ENCODE data around the gene ANKRD22.
"Not testable (repeated sequence)": the region's sequence is repeated elsewhere in the genome, so short reads cannot be mapped to it uniquely, and the experiment has no call there.

The ANKRD22 gene

DNA sequence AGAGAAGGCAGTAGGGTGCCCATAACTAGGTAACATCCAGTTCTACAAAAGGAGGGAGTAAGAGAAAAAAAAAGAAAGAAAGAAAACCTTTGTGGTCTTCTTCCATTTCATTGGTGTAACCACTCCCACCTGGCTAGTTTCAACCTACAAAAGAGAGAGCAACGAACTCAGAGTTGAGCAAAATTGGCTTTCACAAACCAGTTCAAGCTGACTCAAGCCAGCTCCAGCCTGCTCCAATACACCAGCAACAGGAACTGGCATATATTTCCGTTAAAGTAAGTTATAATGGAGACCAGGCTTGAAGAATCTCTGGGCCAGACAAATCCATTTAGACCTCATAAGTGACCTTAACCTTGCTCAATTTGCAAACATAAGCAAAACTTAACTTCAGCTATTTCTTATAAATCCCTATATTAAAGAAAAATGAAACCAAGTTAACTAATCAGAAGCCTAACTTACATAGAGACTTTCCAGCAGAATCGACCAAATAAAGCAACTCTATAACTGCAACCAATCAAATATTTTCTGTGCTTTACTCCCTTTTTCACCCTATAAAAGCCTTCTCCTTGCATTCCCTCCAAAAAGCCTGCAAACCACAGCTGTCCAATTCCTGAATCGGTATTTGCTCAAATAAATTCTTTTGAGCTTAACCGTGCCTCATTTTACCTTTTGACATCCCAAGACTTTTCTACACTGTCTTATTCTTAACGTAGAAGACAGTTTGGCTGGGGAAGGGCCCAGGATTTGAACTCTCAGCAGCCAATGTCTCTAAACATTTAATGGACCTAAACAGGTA, 10.1 kb downstream of the ANKRD22 start:
- POLR2A ChIA-PET = no interaction called here
- CTCF ChIA-PET = interaction anchor here (0.8 to 20.3 kb wide), 3 partner anchors 10 to 89 kb away, joined by 3 to 471 read pairs (median 4); partner anchors contain the start of gene ANKRD22
- TF ChIP-seq, protein P1, sequence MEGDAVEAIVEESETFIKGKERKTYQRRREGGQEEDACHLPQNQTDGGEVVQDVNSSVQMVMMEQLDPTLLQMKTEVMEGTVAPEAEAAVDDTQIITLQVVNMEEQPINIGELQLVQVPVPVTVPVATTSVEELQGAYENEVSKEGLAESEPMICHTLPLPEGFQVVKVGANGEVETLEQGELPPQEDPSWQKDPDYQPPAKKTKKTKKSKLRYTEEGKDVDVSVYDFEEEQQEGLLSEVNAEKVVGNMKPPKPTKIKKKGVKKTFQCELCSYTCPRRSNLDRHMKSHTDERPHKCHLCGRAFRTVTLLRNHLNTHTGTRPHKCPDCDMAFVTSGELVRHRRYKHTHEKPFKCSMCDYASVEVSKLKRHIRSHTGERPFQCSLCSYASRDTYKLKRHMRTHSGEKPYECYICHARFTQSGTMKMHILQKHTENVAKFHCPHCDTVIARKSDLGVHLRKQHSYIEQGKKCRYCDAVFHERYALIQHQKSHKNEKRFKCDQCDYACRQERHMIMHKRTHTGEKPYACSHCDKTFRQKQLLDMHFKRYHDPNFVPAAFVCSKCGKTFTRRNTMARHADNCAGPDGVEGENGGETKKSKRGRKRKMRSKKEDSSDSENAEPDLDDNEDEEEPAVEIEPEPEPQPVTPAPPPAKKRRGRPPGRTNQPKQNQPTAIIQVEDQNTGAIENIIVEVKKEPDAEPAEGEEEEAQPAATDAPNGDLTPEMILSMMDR (IDR thresholded peaks at IDR 0.05; ENCODE audit: control extremely low read depth, extremely low read depth, low read depth, missing control alignments) = no peak
- DNase-seq (ENCODE audit: extremely low spot score) = no peak

DNA sequence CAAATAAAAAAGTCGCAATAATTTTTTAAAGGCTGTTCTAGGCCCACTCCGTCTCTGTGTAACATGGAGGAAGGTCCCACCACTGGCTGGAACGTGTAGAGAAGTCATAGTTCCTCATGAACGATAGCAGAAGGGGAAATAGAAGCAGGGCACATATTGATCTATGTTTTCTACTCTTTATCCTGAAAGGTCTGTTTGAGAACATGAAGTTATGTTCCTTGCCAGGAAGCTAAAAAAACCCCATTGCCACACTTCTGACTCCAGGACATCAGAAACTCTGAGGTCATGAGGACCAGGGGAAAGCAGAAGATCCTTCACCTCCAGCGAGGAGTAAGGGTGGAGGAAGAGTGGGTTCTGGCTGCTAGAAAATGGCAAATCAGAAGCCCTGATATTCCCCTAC, 10.8 kb downstream of the ANKRD22 start:
- CTCF ChIA-PET = interaction anchor here (0.8 to 20.3 kb wide), 5 partner anchors 11 to 90 kb away, joined by 3 to 471 read pairs (median 3); partner anchors contain the start of gene ANKRD22
- POLR2A ChIA-PET = no interaction called here
- TF ChIP-seq, protein P1 (IDR thresholded peaks at IDR 0.05; ENCODE audit: control extremely low read depth, extremely low read depth, low read depth, missing control alignments) = no peak
- DNase-seq (ENCODE audit: extremely low spot score) = no peak

DNA sequence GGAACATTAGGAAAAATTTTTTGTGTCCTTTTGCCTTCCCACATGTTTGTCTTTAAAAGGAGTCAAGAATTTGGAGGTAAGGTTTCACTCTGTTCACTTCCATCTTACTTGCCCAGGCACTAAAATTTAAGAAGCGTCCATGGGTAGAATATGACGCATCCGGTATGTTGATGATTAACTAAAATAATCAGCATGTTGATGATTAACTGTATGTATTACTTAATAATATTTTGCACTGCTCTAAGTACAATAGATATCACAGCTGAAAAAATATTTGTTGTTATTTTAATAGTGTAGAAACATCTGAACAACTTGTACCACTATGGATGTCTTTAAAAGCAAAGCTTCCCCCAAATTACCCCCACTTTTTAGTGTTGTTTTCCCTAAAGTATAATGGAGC, 11.5 kb downstream of the ANKRD22 start:
- POLR2A ChIA-PET = no interaction called here
- TF ChIP-seq, protein P1 (IDR thresholded peaks at IDR 0.05; ENCODE audit: control extremely low read depth, extremely low read depth, low read depth, missing control alignments) = no peak
- CTCF ChIA-PET = interaction anchor here (1.1 to 20.3 kb wide), 6 partner anchors 16 to 147 kb away, joined by 3 to 471 read pairs (median 3); no protein-coding TSS in a partner anchor
- DNase-seq (ENCODE audit: extremely low spot score) = no peak

DNA sequence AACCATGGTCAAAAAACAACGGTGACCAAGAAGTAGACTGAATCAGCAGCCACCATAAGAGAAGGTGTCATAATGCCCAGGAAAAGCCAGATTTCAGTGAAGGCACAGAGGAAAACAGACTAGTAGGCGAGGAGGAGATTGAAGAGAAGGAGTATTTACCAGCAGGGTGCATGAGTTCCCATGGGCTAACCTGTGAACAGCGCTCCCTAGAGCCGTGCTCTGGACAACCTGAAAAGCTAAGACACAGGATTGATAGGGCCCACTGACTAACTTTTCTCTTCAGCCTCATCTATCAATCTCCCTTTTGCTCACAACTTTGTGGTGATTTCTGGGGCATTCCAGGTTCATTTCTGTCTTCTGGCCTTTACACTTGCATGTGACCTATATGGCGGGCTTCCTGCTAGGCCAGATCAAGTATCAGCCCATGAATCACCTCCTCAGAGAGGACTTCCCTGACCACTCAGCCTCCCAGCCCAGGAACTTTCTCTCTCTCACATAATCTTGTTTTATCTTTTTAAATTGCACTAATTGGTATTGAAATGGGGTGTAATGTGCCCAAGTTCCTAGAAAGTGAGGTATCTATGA, 12.8 kb downstream of the ANKRD22 start:
- DNase-seq (ENCODE audit: extremely low spot score) = no peak
- POLR2A ChIA-PET = interaction anchor here (0.6 kb wide), 1 partner anchor 166 kb away, joined by 3 read pairs; no protein-coding TSS in a partner anchor
- CTCF ChIA-PET = interaction anchor here (1.3 to 20.3 kb wide), 5 partner anchors 11 to 150 kb away, joined by 3 to 471 read pairs (median 3); no protein-coding TSS in a partner anchor
- TF ChIP-seq, protein P1 (IDR thresholded peaks at IDR 0.05; ENCODE audit: control extremely low read depth, extremely low read depth, low read depth, missing control alignments) = no peak

DNA sequence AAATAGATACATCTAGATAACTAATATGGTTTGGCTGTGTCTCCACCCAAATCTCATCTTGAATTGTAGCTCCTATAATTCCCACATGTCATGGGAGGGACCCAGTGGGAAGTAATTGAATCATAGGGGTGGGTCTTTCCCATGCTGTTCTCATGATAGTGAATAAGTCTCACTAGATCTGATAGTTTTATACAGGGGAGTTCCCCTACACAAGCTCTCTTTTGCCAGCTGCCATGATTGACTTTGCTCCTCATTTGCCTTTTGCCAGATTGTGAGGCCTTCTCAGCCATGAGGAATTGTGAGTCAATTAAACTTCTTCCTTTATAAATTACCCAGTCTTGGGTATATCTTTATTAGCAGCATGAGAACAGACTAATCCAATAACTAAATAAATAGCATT, 14.0 kb downstream of the ANKRD22 start:
- DNase-seq (ENCODE audit: extremely low spot score); POLR2A ChIA-PET: not testable (repeated sequence)
- CTCF ChIA-PET = interaction anchor here (1.4 to 20.3 kb wide), 20 partner anchors 8 to 380 kb away, joined by 3 to 471 read pairs (median 18); partner anchors contain the start of genes ANKRD22, FAS, RNLS and STAMBPL1

DNA sequence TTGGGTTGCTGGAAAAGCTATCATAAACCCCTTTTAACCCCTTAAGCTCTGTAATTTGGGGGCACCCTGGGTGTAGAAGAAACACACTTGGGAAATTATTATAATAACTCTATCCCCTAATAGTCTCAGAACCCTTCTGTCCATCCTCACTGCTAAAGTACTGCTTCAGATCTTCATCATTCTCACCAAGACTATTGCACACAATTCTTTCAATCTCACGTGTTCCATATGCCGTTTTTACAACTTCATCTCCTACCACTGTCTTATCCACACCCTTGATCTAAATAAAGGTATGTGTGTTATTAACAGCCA, 15.8 kb downstream of the ANKRD22 start:
- ChIA-PET POLR2A (no interaction called here), CTCF (interaction anchor here (0.6 to 20.3 kb wide), 57 partner anchors 9 to 466 kb away, joined by 3 to 471 read pairs (median 6); partner anchors contain the start of genes ANKRD22, FAS, IFIT2 and LIPJ)
- no peak for DNase-seq (ENCODE audit: extremely low spot score)
- TF ChIP-seq, protein P1 (IDR thresholded peaks at IDR 0.05; ENCODE audit: control extremely low read depth, extremely low read depth, low read depth, missing control alignments) = no peak
